HG02759 (cell line): ENCODE results near the gene FCGBP.
"Not testable (repeated sequence)": the region's sequence is repeated elsewhere in the genome, so short reads cannot be mapped to it uniquely, and the experiment has no call there.

Experiments used
- ATAC-seq: cut with Tn5 transposase; IDR thresholded peaks from one replicate; pipeline ENCODE4 v1.9.1; 2021; ENCODE audit warnings: mild to moderate bottlenecking, moderate library complexity; ENCODE audit not compliant: unreplicated experiment

FCGBP gene

GRCh38 chr19:39892506-39892902 is 41.9 kb downstream of the FCGBP start:
- ATAC-seq = not testable (repeated sequence)

- not testable (repeated sequence) for ATAC-seq
Observed at GRCh38 chr19:39891660-39892505, 42.6 kb downstream of the FCGBP start.

- ATAC-seq = no peak
Observed at GRCh38 chr19:39890755-39891551, 43.5 kb downstream of the FCGBP start.

- ATAC-seq = not testable (repeated sequence)
Observed at GRCh38 chr19:39889872-39890754, 44.3 kb downstream of the FCGBP start.

- not testable (repeated sequence) for ATAC-seq
Observed at GRCh38 chr19:39887456-39887951, 46.9 kb downstream of the FCGBP start.

- not testable (repeated sequence) for ATAC-seq
Observed at GRCh38 chr19:39885821-39886554, 48.4 kb downstream of the FCGBP start.

- ATAC-seq = not testable (repeated sequence)
Observed at GRCh38 chr19:39884721-39885120, 49.7 kb downstream of the FCGBP start.
